Transverse colon (tissue), 4 donors: ENCODE results near the gene NKD2. TPM values are rescaled to one million over a fixed set of nuclear protein-coding genes. Genes with fewer than 3 reads are reported as not detected.
A peak's percentile ranks its signal among the peaks of the same experiment; 100 is the strongest.
"Not testable (repeated sequence)": the region's sequence is repeated elsewhere in the genome, so short reads cannot be mapped to it uniquely, and the experiment has no call there.

Experiments used
- DNase-seq: peaks from one replicate; pipeline ENCODE4 v3.0.0-alpha.2; 2019
- H3K27ac ChIP-seq, 4 donors: fragments of 200-600 bp; sonication (generic); 2 replicates each; pipeline ENCODE4 v1.5.1; 2016 to 2018; ENCODE audit warnings: inconsistent platforms in 4 of 4
- H3K27me3 ChIP-seq: fragments of 200-600 bp; sonication (generic); 2 replicates; pipeline ENCODE4 v1.5.1; 2017; ENCODE audit warnings: inconsistent platforms
- H3K36me3 ChIP-seq, 4 donors: fragments of 200-600 bp; sonication (generic); 2 replicates each; pipeline ENCODE4 v1.5.1; 2017 to 2019; ENCODE audit warnings: inconsistent platforms in 4 of 4
- H3K4me1 ChIP-seq, 4 donors: fragments of 200-600 bp; sonication (generic); 2 replicates each; pipeline ENCODE4 v1.5.1; 2017 to 2020; ENCODE audit warnings: inconsistent platforms in 4 of 4
- H3K4me3 ChIP-seq, 4 donors: fragments of 200-600 bp; sonication (generic); 1 replicate in 1 of 4; 2 replicates in 3 of 4; pipeline versions ENCODE4 v1.5.1 to v1.6.1; 2017 to 2019; ENCODE audit warnings: inconsistent platforms in 4 of 4
- H3K9me3 ChIP-seq, 2 donors: fragments of 200-600 bp; sonication (generic); 2 replicates each; pipeline ENCODE4 v1.5.1; 2017 to 2019; ENCODE audit warnings: inconsistent platforms in 2 of 2
- EP300 ChIP-seq: sonication (generic); formaldehyde crosslinking; IDR thresholded peaks from one replicate; pipeline ENCODE4 v1.6.1; 2017; ENCODE audit warnings: antibody characterized with exemption, low read depth
- POLR2A ChIP-seq: fragments of 450-650 bp; IDR thresholded peaks from one replicate; pipeline ENCODE4 v1.6.1; 2016; ENCODE audit warnings: antibody characterized with exemption, mild to moderate bottlenecking, moderate library complexity
- POLR2AphosphoS5 ChIP-seq, 3 donors: sonication (generic); formaldehyde crosslinking; IDR thresholded peaks; one replicate each; pipeline ENCODE4 v1.6.1; 2016; ENCODE audit warnings: antibody characterized with exemption in 3 of 3
- WGBS, 2 donors: methylation state at CpG; one replicate each; pipeline ENCODE4 v1.1.5; 2018; ENCODE audit warnings: low coverage in 1 of 2; 5-methylcytosine and 5-hydroxymethylcytosine counted together
- in situ Hi-C, 4 donors: fragments of 200-750 bp; cut with MboI; loops; one replicate each; pipeline versions ENCODE4 v1.15.0 to v1.15.1; 2017; ENCODE audit warnings: low sequenced_read_pairs in 3 of 4, low pct_ligation_motif_present in 1 of 4, low pct_unique_long_range_greater_than_20kb in 1 of 4
- intact Hi-C: fragments of 100-400 bp; cut with DNase I; formaldehyde crosslinking; loops from one replicate; pipeline ENCODE4 v1.15.1; 2023; ENCODE audit warnings: low total_unique reads
- total RNA-seq, 4 donors: library from RNA; depleted of rRNA; stranded (reverse); fragments of >200 nt; gene quantifications; one replicate each; pipeline ENCODE4 v1.1.0, GENCODE V29; 2016
- TF ChIP-seq, protein P1 (sequence below), 5 experiments: fragments of 200-600 bp in 3 of 5; fragments of 450-650 bp in 2 of 5; sonication (generic) in 3 of 5; IDR thresholded peaks; 1 replicate in 2 of 5; 2 replicates in 3 of 5; pipeline ENCODE4 v1.5.1; 2016 to 2017; ENCODE audit warnings: antibody characterized with exemption in 5 of 5, inconsistent platforms in 3 of 5, mild to moderate bottlenecking in 2 of 5, moderate library complexity in 1 of 5

NKD2 gene
- total RNA-seq, 4 donors from 2014 or later = 0.41 to 0.80 TPM; not detected in 2

DNA sequence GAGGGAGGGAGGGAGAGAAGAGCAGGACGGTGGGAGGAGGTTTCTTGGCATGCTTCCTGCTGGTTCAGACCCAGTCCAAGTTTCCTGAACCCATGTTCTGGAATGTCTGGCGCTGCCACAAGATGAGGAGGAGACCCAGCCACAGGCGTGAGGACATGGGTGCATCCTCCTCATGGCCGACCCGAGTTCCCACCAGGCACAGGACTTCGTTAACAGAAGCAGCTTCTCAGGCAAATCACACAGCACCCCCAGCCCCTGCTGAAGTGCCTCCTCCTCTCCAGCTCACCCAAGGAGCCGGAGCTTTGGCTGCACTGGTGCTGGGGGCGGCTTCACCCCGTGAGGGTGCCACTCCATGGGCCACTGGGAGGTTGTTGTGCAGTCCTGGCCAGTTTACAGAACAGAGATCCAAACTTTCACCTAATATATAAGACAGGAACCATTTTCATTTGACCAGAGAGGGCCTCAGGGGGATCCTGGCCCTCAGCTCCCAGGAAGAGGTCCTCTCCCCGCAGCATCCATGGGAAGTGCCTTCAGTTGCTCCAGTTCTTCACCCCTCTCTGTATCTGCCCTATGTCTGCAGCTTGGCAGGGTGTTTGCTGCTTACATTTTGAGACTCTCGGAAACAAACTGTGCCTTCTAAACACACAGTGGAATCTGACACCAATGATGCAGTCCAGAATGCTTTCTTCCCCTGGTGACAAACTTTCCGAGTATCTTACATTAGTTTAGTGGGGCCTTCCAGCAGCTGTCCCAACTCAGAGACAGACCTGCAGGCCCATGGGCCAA lies 10.2 kb upstream of the NKD2 start:
- no peak overlapping the region for H3K4me3 ChIP-seq
- in situ Hi-C loops (no loop called here), intact Hi-C loops (no loop called here)
- H3K27ac ChIP-seq = peak overlapping the region; percentile 10 to 56 (median 49)
- 67 to 68% methylated on average over 8 to 11 of the region's 12 CpGs for WGBS, 2 donors
- H3K9me3 ChIP-seq = no peaks in the 10 kb centered on the region
- no peaks in the 10 kb centered on the region for H3K36me3 ChIP-seq
- peaks cover 0 to 7% (median 3%) of the 10 kb centered on the region in 4 donors for H3K4me1 ChIP-seq
- H3K27me3 ChIP-seq = no peaks in the 10 kb centered on the region
- no peak for DNase-seq
- peak in 1 of 3 donors; percentile 8 for TF ChIP-seq POLR2AphosphoS5 (IDR thresholded peaks at IDR 0.05)
- no peak for TF ChIP-seq POLR2A

- Histone ChIP-seq H3K9me3 (no peaks in the 10 kb centered on the region), H3K27ac (peak overlapping the region; percentile 10 to 56 (median 49)), H3K4me1 (peaks cover 0 to 12% (median 9%) of the 10 kb centered on the region in 4 donors), H3K27me3 (no peaks in the 10 kb centered on the region), H3K4me3 (no peak overlapping the region), H3K36me3 (no peaks in the 10 kb centered on the region)
- peak; percentile 11 for DNase-seq
- TF ChIP-seq POLR2A (no peak), POLR2AphosphoS5 (IDR thresholded peaks at IDR 0.05) (peak in 1 of 3 donors; percentile 3), EP300 (no peak)
- TF ChIP-seq, protein P1, sequence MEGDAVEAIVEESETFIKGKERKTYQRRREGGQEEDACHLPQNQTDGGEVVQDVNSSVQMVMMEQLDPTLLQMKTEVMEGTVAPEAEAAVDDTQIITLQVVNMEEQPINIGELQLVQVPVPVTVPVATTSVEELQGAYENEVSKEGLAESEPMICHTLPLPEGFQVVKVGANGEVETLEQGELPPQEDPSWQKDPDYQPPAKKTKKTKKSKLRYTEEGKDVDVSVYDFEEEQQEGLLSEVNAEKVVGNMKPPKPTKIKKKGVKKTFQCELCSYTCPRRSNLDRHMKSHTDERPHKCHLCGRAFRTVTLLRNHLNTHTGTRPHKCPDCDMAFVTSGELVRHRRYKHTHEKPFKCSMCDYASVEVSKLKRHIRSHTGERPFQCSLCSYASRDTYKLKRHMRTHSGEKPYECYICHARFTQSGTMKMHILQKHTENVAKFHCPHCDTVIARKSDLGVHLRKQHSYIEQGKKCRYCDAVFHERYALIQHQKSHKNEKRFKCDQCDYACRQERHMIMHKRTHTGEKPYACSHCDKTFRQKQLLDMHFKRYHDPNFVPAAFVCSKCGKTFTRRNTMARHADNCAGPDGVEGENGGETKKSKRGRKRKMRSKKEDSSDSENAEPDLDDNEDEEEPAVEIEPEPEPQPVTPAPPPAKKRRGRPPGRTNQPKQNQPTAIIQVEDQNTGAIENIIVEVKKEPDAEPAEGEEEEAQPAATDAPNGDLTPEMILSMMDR (IDR thresholded peaks at IDR 0.05) = no peak
- in situ Hi-C loops = no loop called here
- intact Hi-C loops = no loop called here
- WGBS, 2 donors = 77 to 100% methylated on average over 1 to 6 of the region's 6 CpGs
Observed at GRCh38 chr5:999032-999501, 9.5 kb upstream of the NKD2 start.

GRCh38 chr5:999724-1000123 lies 8.9 kb upstream of the NKD2 start:
- DNase-seq = no peak
- Histone ChIP-seq H3K27ac (peak overlapping the region in 2 of 4 donors; percentile 27 to 56), H3K9me3 (no peaks in the 10 kb centered on the region), H3K27me3 (peaks cover 2% of the 10 kb centered on the region), H3K4me1 (peaks cover 0 to 18% (median 15%) of the 10 kb centered on the region in 4 donors), H3K36me3 (no peaks in the 10 kb centered on the region), H3K4me3 (no peak overlapping the region)
- in situ Hi-C loops (loop anchor here in 1 of 4 donors (25.0 kb wide), 1 partner anchor 138 kb away; no protein-coding TSS in a partner anchor), intact Hi-C loops (no loop called here)
- no peak for TF ChIP-seq POLR2AphosphoS5 (IDR thresholded peaks at IDR 0.05)
- TF ChIP-seq EP300 = no peak
- TF ChIP-seq, protein P1 (IDR thresholded peaks at IDR 0.05) = no peak
- no peak for TF ChIP-seq POLR2A
- 95 to 97% methylated on average over 4 to 5 of the region's 5 CpGs for WGBS, 2 donors

DNA sequence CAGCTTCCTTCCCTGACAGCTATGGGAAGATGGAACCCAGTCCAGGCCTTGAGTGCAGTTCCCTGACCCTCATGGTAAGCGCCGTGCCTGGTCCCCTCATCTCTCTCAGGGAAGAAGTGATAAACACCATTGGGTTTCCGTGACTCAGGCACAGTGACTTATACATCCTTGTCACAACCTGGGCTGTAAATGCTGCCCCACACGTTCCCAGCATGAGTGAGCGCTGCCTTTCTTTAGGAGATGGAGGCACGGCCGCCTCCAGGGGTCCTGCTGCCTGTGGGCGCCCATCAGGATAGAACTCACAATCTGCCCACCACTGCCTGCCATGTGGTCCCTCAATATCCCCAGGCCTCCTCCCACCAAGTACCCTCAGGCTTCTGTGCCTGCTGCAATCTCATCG lies 8.3 kb upstream of the NKD2 start:
- Histone ChIP-seq H3K4me3 (no peak overlapping the region), H3K36me3 (no peaks in the 10 kb centered on the region), H3K27ac (no peak overlapping the region), H3K27me3 (peaks cover 8% of the 10 kb centered on the region), H3K9me3 (no peaks in the 10 kb centered on the region), H3K4me1 (peaks cover 0 to 24% (median 20%) of the 10 kb centered on the region in 4 donors)
- 90% methylated on average over 9 of the region's 9 CpGs; no CpG with 5 or more reads in 1 of the 2 donors for WGBS, 2 donors
- TF ChIP-seq POLR2A = no peak
- TF ChIP-seq POLR2AphosphoS5 (IDR thresholded peaks at IDR 0.05) = no peak
- no peak for TF ChIP-seq EP300
- TF ChIP-seq, protein P1 (IDR thresholded peaks at IDR 0.05) = no peak
- intact Hi-C loops = no loop called here
- in situ Hi-C loops = loop anchor here in 1 of 4 donors (25.0 kb wide), 1 partner anchor 137 kb away; no protein-coding TSS in a partner anchor
- no peak for DNase-seq

DNA sequence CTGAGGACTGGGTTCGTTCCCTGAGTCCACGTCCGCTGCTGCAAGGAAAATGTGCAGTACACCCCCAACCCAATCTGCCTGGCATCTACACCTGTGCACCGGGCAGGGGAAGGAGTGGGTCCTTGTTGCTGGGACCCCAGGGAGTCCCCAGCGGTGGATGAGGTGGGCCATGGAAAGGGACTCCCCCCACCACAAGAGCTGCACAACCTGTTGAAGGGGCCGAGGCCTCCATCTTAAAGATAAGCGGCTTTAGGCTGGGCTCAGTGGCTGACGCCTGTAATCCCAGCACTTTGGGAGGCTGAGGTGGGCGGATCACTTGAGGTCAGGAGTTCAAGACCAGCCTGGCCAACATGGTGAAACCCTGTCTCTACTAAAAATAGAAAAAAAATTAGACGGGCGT lies 7.8 kb upstream of the NKD2 start:
- intact Hi-C loops, H3K9me3 ChIP-seq, H3K4me3 ChIP-seq, H3K36me3 ChIP-seq, H3K27ac ChIP-seq, DNase-seq: not testable (repeated sequence)
- in situ Hi-C loops = loop anchor here in 1 of 4 donors (25.0 kb wide), 1 partner anchor 136 kb away; no protein-coding TSS in a partner anchor
- 85% methylated on average over 11 of the region's 11 CpGs; no CpG with 5 or more reads in 1 of the 2 donors for WGBS, 2 donors
- peaks cover 13% of the 10 kb centered on the region for H3K27me3 ChIP-seq
- H3K4me1 ChIP-seq = peaks cover 0 to 26% (median 23%) of the 10 kb centered on the region in 4 donors
